Hematopoietic multipotent progenitor cell treated with erythropoietin and hydrocortisone succinate and interleukin-3 and kit ligand, for 4 days (in vitro differentiated cells): ENCODE results near the gene BIRC6.
"Not testable (repeated sequence)": the region's sequence is repeated elsewhere in the genome, so short reads cannot be mapped to it uniquely, and the experiment has no call there.

Experiments used
- DNase-seq: peaks from one replicate; pipeline ENCODE4 v3.0.0-alpha.2; 2015

The BIRC6 gene

DNA sequence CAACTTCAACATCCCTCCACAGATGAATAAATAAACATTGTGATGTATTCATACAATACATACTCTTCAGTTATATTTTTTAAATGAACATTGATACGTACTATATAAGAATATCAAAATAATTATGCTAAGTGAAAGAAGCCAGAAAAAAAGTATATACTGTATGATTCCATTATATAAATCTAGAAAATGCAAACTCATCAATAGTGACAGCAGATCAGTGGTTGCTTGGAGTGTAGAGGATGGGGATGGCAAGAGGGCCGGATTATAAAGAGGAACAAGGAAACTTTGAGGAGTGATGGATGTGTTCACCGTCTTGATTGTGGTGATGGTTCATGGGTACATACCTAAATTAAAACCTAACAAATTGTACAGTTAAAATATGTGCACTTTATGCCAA lies 268.0 kb downstream of the BIRC6 start:
- DNase-seq = no peak

DNA sequence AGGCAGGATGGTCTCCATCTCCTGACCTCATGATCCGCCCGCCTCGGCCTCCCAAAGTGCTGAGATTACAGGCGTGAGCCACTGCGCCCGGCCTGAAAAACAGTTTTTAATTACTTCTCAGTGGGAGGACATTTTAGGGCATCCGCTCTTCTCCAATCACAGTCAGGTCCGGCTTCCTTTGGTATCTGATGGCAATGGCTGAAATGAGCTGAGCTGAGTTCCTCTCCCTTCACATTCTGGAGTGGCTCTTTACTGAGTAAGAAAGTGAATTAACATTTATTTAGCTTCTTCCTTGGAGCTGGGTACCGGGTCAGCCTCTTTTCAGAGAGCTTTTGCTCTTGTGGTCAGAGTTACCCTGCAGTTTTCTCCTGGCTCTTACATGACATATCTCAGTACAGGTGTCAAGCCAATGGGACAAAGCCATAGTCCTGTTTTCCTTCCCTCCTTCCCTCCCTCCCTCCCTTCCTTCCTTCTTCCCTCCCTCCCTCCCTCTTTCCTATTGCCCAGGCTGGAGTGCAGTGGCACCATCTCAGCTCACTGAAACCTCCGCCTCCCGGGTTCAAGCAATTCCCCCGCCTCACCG lies 269.9 kb downstream of the BIRC6 start:
- no peak for DNase-seq

DNA sequence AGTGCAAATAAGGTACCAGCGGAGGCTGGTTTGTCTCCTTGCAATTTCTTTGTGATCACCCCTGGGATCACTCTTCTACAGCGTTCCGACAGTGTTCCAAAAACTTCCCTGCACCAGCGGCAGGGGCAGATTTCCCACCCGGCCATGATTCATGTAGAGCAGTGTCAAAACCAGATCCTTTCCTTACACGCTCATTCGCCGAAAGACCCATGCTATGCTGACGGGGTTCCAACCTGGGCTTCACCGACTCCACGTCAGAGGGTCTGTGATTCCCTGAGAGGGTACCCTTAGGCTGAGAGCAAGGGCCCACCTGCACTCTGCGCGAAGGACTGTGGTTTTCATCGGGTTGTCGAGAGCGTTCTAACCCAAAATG lies 270.6 kb downstream of the BIRC6 start:
- DNase-seq = peak; percentile 56

DNA sequence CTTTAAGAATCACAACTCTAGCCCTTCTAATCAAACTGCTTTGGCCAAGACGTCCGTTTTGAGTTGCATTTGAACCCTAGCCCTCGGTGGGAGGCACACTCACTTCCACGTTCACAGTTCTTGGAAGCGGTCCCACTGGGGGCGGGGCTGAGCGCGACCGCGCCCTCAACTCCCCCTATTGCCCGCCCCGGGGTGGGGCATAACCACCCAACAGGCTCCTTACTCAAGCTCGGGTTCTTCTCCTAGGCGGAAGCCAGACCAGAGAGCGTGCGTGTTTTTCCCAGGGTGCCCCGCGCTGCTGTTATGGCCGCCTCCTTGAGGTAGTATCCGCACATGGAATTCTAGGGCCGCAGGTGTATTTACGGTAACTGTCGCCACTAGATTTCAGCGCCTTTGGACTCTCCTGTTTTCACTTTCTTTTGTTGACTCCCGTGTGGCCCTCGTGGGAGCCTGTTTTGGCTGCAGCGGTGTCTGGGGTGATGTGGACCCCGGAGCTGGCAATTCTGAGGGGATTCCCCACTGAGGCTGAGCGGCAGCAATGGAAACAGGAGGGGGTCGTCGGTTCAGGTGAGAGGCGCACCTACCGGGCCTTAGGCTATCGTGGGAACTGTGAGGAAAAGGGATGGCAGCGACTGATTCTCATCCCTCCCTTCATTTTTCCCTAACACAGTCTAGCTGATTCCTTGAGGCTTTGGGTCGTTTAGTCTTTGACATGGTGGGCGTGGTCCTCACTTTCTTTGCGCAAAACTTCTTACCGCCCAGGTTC lies 271.2 kb downstream of the BIRC6 start, which contains the start of gene TTC27:
TSS of gene TTC27 (plus strand) at position 237 of the 766 bp plus-strand sequence. CDS start at position 480, 243 bp downstream.
- DNase-seq = peak; percentile 99

DNA sequence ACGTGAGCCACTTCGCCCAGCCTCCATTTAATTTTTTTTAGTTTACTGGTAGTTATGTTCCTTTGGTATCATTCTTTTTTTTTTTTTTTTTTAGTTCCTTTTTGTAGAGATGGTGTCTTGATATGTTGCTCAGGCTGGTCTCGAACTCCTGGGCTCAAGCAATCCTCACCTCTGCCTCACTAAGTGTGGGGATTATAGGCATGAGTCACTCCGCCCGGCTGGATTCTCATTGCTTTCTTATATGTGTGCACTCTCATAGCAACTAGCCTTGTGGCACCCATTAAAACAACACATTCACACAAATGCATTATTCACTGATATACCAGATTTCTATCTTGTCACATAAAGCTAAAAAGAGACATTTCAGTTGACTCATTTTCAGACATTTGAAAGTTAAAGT lies 275.3 kb downstream of the BIRC6 start:
- DNase-seq = peak; percentile 58

DNA sequence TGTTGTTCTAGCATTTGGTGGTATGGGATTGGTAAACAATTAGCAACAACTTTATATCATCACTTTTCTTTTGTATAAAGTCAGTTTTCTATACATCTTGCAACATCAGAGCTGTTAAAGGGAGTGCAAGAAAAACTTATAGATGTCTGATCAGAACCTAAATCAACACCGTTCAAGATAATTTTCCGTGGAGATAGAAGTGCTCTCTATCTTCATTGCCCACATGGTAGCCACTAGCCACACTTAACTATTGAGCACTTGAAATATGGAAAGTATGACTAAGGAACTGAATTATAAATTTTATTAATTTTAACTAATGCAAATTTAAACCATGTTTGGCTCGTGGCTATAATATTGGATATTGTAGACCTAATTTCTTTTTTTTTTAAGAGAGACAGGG lies 276.2 kb downstream of the BIRC6 start:
- DNase-seq = peak; percentile 59

DNA sequence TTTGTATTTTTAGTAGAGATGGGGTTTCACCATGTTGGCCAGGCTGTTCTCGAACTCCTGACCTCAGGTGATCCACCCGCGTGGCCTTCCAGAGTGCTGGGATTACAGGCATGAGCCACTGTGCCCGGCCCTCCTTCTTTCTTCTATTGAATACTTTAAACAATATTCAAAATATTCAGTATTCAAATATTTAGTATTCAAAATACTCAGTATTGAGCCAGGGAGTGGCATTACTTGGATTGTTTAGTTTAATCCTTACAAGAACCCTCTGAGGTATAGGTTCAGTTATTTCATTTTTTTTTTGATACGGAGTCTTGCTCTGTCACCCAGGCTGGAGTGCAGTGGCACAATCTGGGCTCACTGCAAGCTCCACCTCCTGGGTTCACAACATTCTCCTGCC lies 281.7 kb downstream of the BIRC6 start:
- DNase-seq = not testable (repeated sequence)

DNA sequence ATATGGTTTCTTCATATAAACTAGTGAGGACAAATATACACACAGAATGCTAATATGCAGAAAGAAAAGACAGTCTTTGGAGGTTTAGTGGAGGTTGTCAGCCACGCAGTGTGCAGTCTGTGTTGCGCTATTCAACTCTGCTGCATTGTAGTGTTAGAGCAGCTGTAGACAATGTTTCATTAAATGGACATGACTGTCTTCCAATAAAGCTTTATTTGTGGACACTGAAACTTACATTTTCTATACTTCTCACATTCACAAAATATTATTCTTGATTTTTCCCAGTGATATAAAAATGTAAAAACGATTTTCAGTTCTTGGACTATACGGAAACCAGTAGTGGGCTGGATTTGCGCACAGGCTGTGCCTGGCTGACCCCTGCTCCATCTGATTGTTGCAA lies 284.4 kb downstream of the BIRC6 start:
- no peak for DNase-seq

DNA sequence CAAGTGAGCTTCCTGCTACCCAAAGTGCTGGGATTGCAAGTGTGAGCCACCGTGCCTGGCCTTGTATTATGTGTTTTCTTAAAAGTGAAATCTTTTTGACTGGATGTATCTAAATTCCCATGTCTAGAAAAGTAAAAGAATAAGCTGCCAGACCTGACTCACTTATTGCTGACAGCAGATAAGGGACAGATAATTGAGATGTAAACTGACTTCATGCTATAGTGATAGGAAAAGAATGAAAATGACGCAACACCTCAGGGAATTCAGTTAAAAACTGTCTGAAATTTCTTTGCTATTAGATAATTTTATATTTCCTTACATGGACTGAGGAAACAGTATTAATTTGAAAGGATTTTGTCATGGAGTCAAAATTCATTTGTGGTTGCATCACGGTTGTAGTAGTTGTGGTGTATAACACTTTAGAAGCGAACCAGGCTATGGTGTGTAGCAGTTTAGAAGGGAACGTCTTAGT lies 290.4 kb downstream of the BIRC6 start:
- DNase-seq = no peak

DNA sequence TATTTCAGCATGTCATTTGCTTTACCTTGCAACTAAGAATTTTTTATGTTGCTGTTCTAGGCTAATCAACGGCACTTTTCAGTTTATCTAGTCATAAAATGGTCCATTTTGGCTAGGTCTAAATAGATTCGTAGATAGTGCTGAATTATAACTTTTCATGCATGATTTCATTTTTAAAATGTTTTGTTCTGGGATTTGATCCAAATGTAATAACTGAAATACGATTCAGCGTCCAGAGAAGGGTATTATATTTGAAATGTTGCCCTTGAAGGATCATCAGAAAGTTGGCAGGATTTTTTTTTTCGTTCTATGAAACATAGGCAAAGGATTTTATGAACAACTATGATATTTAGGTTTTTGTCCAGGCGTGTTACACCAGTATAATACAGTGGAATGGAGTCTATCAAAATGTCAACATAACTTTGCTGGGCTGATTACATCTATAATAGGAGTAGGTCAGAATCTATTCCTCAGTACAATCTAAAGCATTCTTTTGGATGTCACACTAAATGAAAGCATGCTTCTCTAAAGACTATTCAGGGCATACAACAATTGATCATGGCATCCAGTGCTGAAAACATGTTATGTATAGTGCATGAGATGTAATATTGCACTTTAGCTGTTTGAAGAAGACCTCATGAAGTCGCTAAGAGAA lies 295.9 kb downstream of the BIRC6 start:
- no peak for DNase-seq

DNA sequence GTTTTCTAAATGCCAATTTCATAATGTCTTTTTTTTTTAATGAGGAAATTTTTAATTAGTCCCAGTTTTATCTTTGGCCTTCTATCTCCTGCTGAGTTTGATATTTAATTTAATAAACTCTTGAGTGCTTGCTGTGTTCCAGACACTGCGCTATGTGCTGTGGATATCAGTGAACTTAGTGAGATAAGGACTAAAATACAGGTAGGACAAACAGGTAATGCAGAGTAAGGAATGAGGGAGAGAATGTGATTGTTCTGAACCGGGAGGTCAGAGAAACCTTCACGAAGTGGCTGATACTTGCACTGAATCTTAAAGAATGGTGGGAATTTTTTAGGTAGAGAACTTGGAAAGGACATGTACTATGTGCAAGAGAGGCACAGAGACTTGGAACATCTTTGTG lies 299.2 kb downstream of the BIRC6 start:
- no peak for DNase-seq

DNA sequence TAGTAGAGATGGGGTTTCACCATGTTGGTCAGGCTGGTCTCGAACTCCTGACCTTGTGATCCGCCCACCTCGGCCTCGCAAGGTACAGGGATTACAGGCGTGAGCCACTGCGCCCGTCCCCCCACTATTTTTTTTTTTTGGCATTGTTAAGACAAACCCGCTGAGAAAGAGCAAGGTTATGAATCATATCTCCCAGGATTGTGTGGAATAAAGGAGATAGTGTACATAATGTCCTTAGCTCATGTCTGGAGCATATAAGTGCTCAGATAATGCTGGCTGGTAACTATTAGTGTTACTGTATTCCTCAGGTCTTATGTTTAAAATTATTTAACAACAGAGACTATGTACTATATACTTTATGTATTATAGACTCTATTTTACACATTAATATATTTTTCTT lies 307.0 kb downstream of the BIRC6 start:
- DNase-seq = peak; percentile 5

DNA sequence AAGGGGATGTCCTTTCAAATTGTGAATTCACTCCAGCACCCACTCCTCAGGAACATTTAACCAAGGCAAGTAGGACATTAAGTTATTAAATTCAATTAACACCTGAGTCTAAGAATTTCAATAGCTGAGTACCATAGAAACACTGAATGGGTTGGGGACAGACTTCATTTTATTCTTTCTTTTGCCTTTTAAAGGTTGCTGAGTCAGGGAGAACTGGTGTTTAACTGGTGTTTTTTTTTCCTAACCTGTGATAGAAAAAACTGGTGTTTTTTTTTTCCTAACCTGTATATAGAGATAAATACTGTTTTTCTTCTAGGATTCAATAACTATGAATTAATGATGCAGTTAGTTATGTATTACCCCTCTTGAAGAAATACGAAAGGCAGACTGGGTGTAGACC lies 309.9 kb downstream of the BIRC6 start:
- no peak for DNase-seq

DNA sequence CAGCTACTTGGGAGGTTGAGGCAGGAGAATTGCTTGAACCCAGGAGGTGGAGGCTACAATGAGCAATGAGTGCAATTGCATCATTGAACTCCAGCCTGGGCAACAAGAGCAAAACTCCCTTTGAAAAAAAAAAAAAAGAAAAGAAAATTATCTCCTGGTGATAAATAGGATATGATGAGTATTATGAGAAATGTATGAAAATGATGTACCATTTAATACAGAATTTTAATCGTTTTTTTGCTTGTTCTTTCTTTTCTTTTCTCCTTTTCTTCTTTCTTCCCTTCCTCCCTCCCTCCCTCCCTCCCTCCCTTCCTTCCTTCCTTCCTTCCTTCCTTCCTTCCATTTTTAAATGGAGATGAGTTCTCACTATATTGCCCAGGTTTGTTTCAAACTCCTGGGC lies 311.4 kb downstream of the BIRC6 start:
- DNase-seq = no peak
